Endodermal cell (in vitro differentiated cells): ENCODE measurements around the gene PNCK. TPM values are rescaled to one million over a fixed set of nuclear protein-coding genes. Genes with fewer than 3 reads are reported as not detected.

ENCODE experiments used
- DNase-seq: peaks from one replicate; pipeline ENCODE4 v3.0.0-alpha.2; 2017
- H3K27ac ChIP-seq: 2 replicates; pipeline ENCODE4 v1.5.1; 2013; ENCODE audit warnings: mild to moderate bottlenecking, low read depth, low read length, moderate library complexity
- H3K27me3 ChIP-seq: 2 replicates; pipeline ENCODE4 v1.6.1; 2013; ENCODE audit warnings: mild to moderate bottlenecking, low read length, moderate library complexity; ENCODE audit not compliant: insufficient read depth, control insufficient read depth, poor library complexity, severe bottlenecking
- H3K36me3 ChIP-seq: 2 replicates; pipeline ENCODE4 v1.7.0; 2013; ENCODE audit warnings: mild to moderate bottlenecking, low read length, moderate library complexity; ENCODE audit not compliant: control insufficient read depth, insufficient read depth
- H3K4me1 ChIP-seq: one replicate; pipeline ENCODE4 v1.7.0; 2013; ENCODE audit warnings: low read length; ENCODE audit not compliant: control insufficient read depth, insufficient read depth
- H3K4me3 ChIP-seq: 2 replicates; pipeline ENCODE4 v1.5.1; 2013; ENCODE audit warnings: mild to moderate bottlenecking, low read length, moderate library complexity
- H3K9ac ChIP-seq: 2 replicates; pipeline ENCODE4 v1.6.1; 2013; ENCODE audit warnings: mild to moderate bottlenecking, low read length, moderate library complexity; ENCODE audit not compliant: poor library complexity, severe bottlenecking; ENCODE audit errors: extremely low read depth
- H3K9me3 ChIP-seq: 2 replicates; pipeline ENCODE4 v1.6.1; 2013; ENCODE audit warnings: mild to moderate bottlenecking, low read length, moderate library complexity; ENCODE audit not compliant: control insufficient read depth
- H3K27ac Mint-ChIP-seq: 2 replicates; pipeline ENCODE4 v1.8.0; 2020; ENCODE audit warnings: mixed read lengths
- H3K27me3 Mint-ChIP-seq: 2 replicates; pipeline ENCODE4 v1.8.0; 2021; ENCODE audit warnings: mild to moderate bottlenecking, mixed read lengths; ENCODE audit not compliant: insufficient read depth
- H3K36me3 Mint-ChIP-seq: 2 replicates; pipeline ENCODE4 v1.8.0; 2020; ENCODE audit warnings: low read depth, mixed read lengths
- H3K4me1 Mint-ChIP-seq: 2 replicates; pipeline ENCODE4 v1.8.0; 2020; ENCODE audit warnings: mixed read lengths
- H3K4me3 Mint-ChIP-seq: 2 replicates; pipeline ENCODE4 v1.8.0; 2020; ENCODE audit warnings: mild to moderate bottlenecking, moderate library complexity, mixed read lengths
- H3K9me3 Mint-ChIP-seq: 2 replicates; pipeline ENCODE4 v1.8.0; 2020; ENCODE audit warnings: mild to moderate bottlenecking, mixed read lengths
- CTCF ChIP-seq: fragments of 200-600 bp; sonication (generic); conservative IDR thresholded peaks from 2 replicates; pipeline ENCODE4 v1.5.0; 2021; ENCODE audit warnings: antibody characterized with exemption, mild to moderate bottlenecking
- WGBS, 2 experiments: methylation state at CpG; one replicate each; pipeline versions ENCODE4 v1.1.5 to v1.1.7; 2013; ENCODE audit warnings: missing lambda C conversion rate in 2 of 2, mixed read lengths in 1 of 2; ENCODE audit not compliant: insufficient coverage in 1 of 2, insufficient read length in 1 of 2; 5-methylcytosine and 5-hydroxymethylcytosine counted together
- total RNA-seq, 2 donors: library from RNA; stranded (reverse); fragmentation: NEBNext Ultra II Directional in 1 of 2; extraction: Animal tissue kit (Norgen Biotek cat#: 25700) in 1 of 2; gene quantifications; 2 replicates in 1 of 2; 3 replicates in 1 of 2; pipeline ENCODE4 v1.2.1, GENCODE V29; 2021

PNCK gene
- total RNA-seq, 2 donors from 2014 or later: 2.8 to 12.9 TPM

GRCh38 chrX:153634236-153634635 lies 39.4 kb downstream of the PNCK start:
- Histone ChIP-seq H3K9me3 (no peaks in the 10 kb centered on the region), H3K9ac (no peak overlapping the region), H3K4me1 (no peaks in the 10 kb centered on the region), H3K27ac (no peak overlapping the region), H3K27me3 (no peaks in the 10 kb centered on the region), H3K4me3 (no peak overlapping the region), H3K36me3 (no peaks in the 10 kb centered on the region)
- peak; percentile 23 for DNase-seq
- H3K27me3 Mint-ChIP-seq: peaks cover 24% of the 10 kb centered on the region
- WGBS, 2 experiments: 91 to 100% methylated on average over 3 to 6 of the region's 9 CpGs
- no peaks in the 10 kb centered on the region for H3K4me1 Mint-ChIP-seq
- H3K9me3 Mint-ChIP-seq: peaks cover 64% of the 10 kb centered on the region
- no peaks in the 10 kb centered on the region for H3K36me3 Mint-ChIP-seq
- no peak overlapping the region for H3K27ac Mint-ChIP-seq
- no peak for TF ChIP-seq CTCF
- H3K4me3 Mint-ChIP-seq: no peak overlapping the region

- Mint-ChIP-seq H3K36me3 (no peaks in the 10 kb centered on the region), H3K27ac (no peak overlapping the region), H3K4me1 (no peaks in the 10 kb centered on the region), H3K4me3 (no peak overlapping the region), H3K27me3 (peaks cover 18% of the 10 kb centered on the region), H3K9me3 (peaks cover 65% of the 10 kb centered on the region)
- no peaks in the 10 kb centered on the region for H3K27me3 ChIP-seq
- no peaks in the 10 kb centered on the region for H3K9me3 ChIP-seq
- no peaks in the 10 kb centered on the region for H3K36me3 ChIP-seq
- DNase-seq: peak; percentile 20
- no peaks in the 10 kb centered on the region for H3K4me1 ChIP-seq
- H3K9ac ChIP-seq: no peak overlapping the region
- no peak overlapping the region for H3K27ac ChIP-seq
- no peak for TF ChIP-seq CTCF
- WGBS, 2 experiments: 60 to 86% methylated on average over 1 to 15 of the region's 15 CpGs
- no peak overlapping the region for H3K4me3 ChIP-seq
Measured at GRCh38 chrX:153633607-153634180, 39.9 kb downstream of the PNCK start.

GRCh38 chrX:153633048-153633447 lies 40.6 kb downstream of the PNCK start:
- Mint-ChIP-seq H3K27me3 (peaks cover 18% of the 10 kb centered on the region), H3K9me3 (peaks cover 63% of the 10 kb centered on the region), H3K27ac (no peak overlapping the region), H3K4me3 (no peak overlapping the region), H3K4me1 (no peaks in the 10 kb centered on the region), H3K36me3 (no peaks in the 10 kb centered on the region)
- Histone ChIP-seq H3K9ac (no peak overlapping the region), H3K27me3 (no peaks in the 10 kb centered on the region), H3K27ac (no peak overlapping the region), H3K36me3 (no peaks in the 10 kb centered on the region), H3K9me3 (no peaks in the 10 kb centered on the region), H3K4me3 (no peak overlapping the region), H3K4me1 (no peaks in the 10 kb centered on the region)
- DNase-seq: peak; percentile 5
- no peak for TF ChIP-seq CTCF
- WGBS, 2 experiments: 95 to 100% methylated on average over 1 to 13 of the region's 14 CpGs
